HCT116 (cell line): ENCODE results near the gene HOXB1. TPM values are rescaled to one million over a fixed set of nuclear protein-coding genes. Genes with fewer than 3 reads are reported as not detected.

Experiments used
- ATAC-seq: fragments of 200-7000 bp; cut with Tn5 transposase; 2 replicates; pipeline ENCODE4 v1.9.1; 2020; ENCODE audit warnings: mild to moderate bottlenecking, moderate library complexity
- BruUV-seq: library from RNA; stranded (reverse); fragments of 400-500 nt; replicated peaks from 2 replicates; lab custom pipeline; 2021; lab: Mats Ljungman, UMichigan
- CTCF ChIA-PET: fragments of 300-600 bp; sonication (Branson Sonifier 250); formaldehyde crosslinking; loops from one replicate; lab custom pipeline; 2021; ENCODE audit warnings: antibody characterized with exemption; lab: Charles Lee
- POLR2A ChIA-PET: fragments of 300-600, 350-600 bp; sonication (Branson Sonifier 250); formaldehyde crosslinking; loops from one replicate; lab custom pipeline; 2021; ENCODE audit warnings: antibody characterized with exemption; lab: Charles Lee
- RAD21 ChIA-PET, 2 experiments: fragments of 300-600 bp; sonication (Branson Sonifier 250); formaldehyde crosslinking; loops; one replicate each; lab custom pipeline; 2023; ENCODE audit warnings: low total read pairs in 2 of 2; ENCODE audit not compliant: uncharacterized antibody in 2 of 2, unreplicated experiment in 2 of 2, low non-redundant PET in 1 of 2; lab: Charles Lee
- DNase-seq: peaks from one replicate; pipeline ENCODE4 v3.0.0-alpha.2; 2010; ENCODE audit warnings: low read depth, low spot score
- H2AFZ ChIP-seq: fragments of 200-600 bp; shearing (Covaris generic), sonication (generic); 2 replicates; pipeline ENCODE4 v1.6.1; 2017; ENCODE audit warnings: low read depth, mixed run types, mixed read lengths, antibody characterized with exemption, low read length; ENCODE audit not compliant: poor library complexity, severe bottlenecking
- H3K27ac ChIP-seq: 2 replicates; pipeline ENCODE4 v1.5.1; 2012; ENCODE audit warnings: low read depth, low read length
- H3K27me3 ChIP-seq: fragments of 200-600 bp; sonication (generic); 2 replicates; pipeline ENCODE4 v1.6.1; 2016; ENCODE audit warnings: mixed run types, low read length, mixed read lengths; ENCODE audit not compliant: insufficient read depth
- H3K36me3 ChIP-seq, 2 experiments: fragments of 200-500 bp in 1 of 2; fragments of 200-600 bp in 1 of 2; sonication (Bioruptor generic) in 1 of 2; sonication (generic) in 1 of 2; 2 replicates each; pipeline versions ENCODE4 v1.5.1 to v1.6.1; 2014 to 2016; ENCODE audit warnings: low read length in 2 of 2, inconsistent platforms in 1 of 2, mixed read lengths in 1 of 2, mixed run types in 1 of 2; ENCODE audit not compliant: insufficient read depth in 2 of 2, control insufficient read depth in 1 of 2
- H3K4me1 ChIP-seq, 2 experiments: fragments of 200-600 bp in 1 of 2; sonication (generic) in 1 of 2; 2 replicates each; pipeline versions ENCODE4 v1.5.1 to v1.6.1; 2012 to 2017; ENCODE audit warnings: low read length in 2 of 2, inconsistent platforms in 1 of 2, mild to moderate bottlenecking in 1 of 2, mixed read lengths in 1 of 2, mixed run types in 1 of 2, moderate library complexity in 1 of 2; ENCODE audit not compliant: insufficient read depth in 2 of 2, control insufficient read depth in 1 of 2
- H3K4me2 ChIP-seq: fragments of 200-600 bp; sonication (generic); 2 replicates; pipeline ENCODE4 v1.6.1; 2017; ENCODE audit warnings: mixed run types, low read length, mixed read lengths
- H3K4me3 ChIP-seq, 2 experiments: fragments of 200-600 bp in 1 of 2; sonication (generic) in 1 of 2; replicated peaks in 1 of 2; 2 replicates each; pipeline ENCODE4 v1.5.1; 2011 to 2016; ENCODE audit warnings: low read length in 2 of 2, control low read depth in 1 of 2, low read depth in 1 of 2, mild to moderate bottlenecking in 1 of 2, mixed read lengths in 1 of 2, mixed run types in 1 of 2
- H3K79me2 ChIP-seq: fragments of 200-600 bp; sonication (generic); 2 replicates; pipeline ENCODE4 v1.6.1; 2017; ENCODE audit warnings: mild to moderate bottlenecking, mixed run types, low read length, moderate library complexity, mixed read lengths; ENCODE audit not compliant: insufficient read depth
- H3K9ac ChIP-seq: fragments of 200-600 bp; sonication (generic); 2 replicates; pipeline ENCODE4 v1.6.1; 2016; ENCODE audit warnings: low read length, mixed read lengths
- H3K9me2 ChIP-seq: fragments of 200-600 bp; sonication (generic), shearing (Covaris generic); 2 replicates; pipeline ENCODE4 v1.6.1; 2017; ENCODE audit warnings: mixed run types, mild to moderate bottlenecking, moderate library complexity; ENCODE audit not compliant: insufficient read depth
- H3K9me3 ChIP-seq, 2 experiments: fragments of 200-500 bp in 1 of 2; fragments of 200-600 bp in 1 of 2; sonication (Bioruptor generic) in 1 of 2; sonication (generic) in 1 of 2; 2 replicates each; pipeline ENCODE4 v1.6.1; 2014 to 2017; ENCODE audit warnings: low read length in 2 of 2, mixed read lengths in 2 of 2, inconsistent platforms in 1 of 2, low read depth in 1 of 2, mild to moderate bottlenecking in 1 of 2, mixed run types in 1 of 2, moderate library complexity in 1 of 2; ENCODE audit not compliant: control insufficient read depth in 1 of 2, insufficient read depth in 1 of 2
- H4K20me1 ChIP-seq: fragments of 200-600 bp; sonication (generic), shearing (Covaris generic); 2 replicates; pipeline ENCODE4 v1.6.1; 2017; ENCODE audit warnings: mixed run types, mild to moderate bottlenecking, moderate library complexity; ENCODE audit not compliant: insufficient read depth
- ELF1 ChIP-seq: IDR thresholded peaks from 2 replicates; pipeline ENCODE4 v1.6.1; 2012; ENCODE audit warnings: low read depth, borderline replicate concordance
- RAD21 ChIP-seq: IDR thresholded peaks from 2 replicates; pipeline ENCODE4 v1.6.1; 2012; ENCODE audit warnings: low read depth, mild to moderate bottlenecking
- ZBTB33 ChIP-seq: IDR thresholded peaks from 2 replicates; pipeline ENCODE4 v1.6.1; 2011; ENCODE audit warnings: mild to moderate bottlenecking, low read length, moderate library complexity; ENCODE audit not compliant: insufficient replicate concordance; ENCODE audit errors: extremely low read depth
- intact Hi-C: fragments of 100-400 bp; cut with micrococcal nuclease; formaldehyde crosslinking; loops from 2 replicates; pipeline ENCODE4 v1.10.0; 2022
- total RNA-seq: library from RNA; stranded (reverse); gene quantifications from one replicate; pipeline ENCODE4 v1.2.1, GENCODE V29; 2021; ENCODE audit not compliant: unreplicated experiment

The HOXB1 gene
- total RNA-seq, 1 experiment from 2014 or later, result not detected

GRCh38 chr17:48546924-48547807 is 16.4 kb upstream of the HOXB1 start:
- Histone ChIP-seq H3K9me2 (no peaks in the 10 kb centered on the region), H3K36me3 (peaks cover 0 to 4% of the 10 kb centered on the region in 2 experiments; a peak in 1 of 4 replicates), H3K4me3 (no peak overlapping the region), H3K9me3 (no peaks in the 10 kb centered on the region), H4K20me1 (no peaks in the 10 kb centered on the region), H3K79me2 (no peaks in the 10 kb centered on the region), H3K9ac (no peak overlapping the region), H3K4me1 (peaks cover 0 to 10% of the 10 kb centered on the region in 2 experiments; a peak in 2 of 4 replicates), H3K27me3 (no peaks in the 10 kb centered on the region), H3K27ac (no peak overlapping the region), H3K4me2 (no peak overlapping the region), H2AFZ (no peak overlapping the region)
- ChIA-PET CTCF (interaction anchor here (1.0 to 1.4 kb wide), 2 partner anchors 25 to 48 kb away, joined by 3 to 5 read pairs; no protein-coding TSS in a partner anchor), RAD21 (no interaction called here), POLR2A (no interaction called here)
- no peak for DNase-seq
- intact Hi-C loops, result no loop called here
- ATAC-seq, result no peak
- TF ChIP-seq ZBTB33 (no peak), RAD21 (no peak), ELF1 (no peak)
- no TSS peak for BruUV-seq
